IPS DF 6.9 (cell line): ENCODE results near the gene CAMKMT.

Experiments
- DNase-seq: peaks from one replicate; pipeline ENCODE4 v3.0.0-alpha.2; 2013; ENCODE audit warnings: low read depth, low spot score
- H3K27ac ChIP-seq: one replicate; pipeline ENCODE4 v1.5.1; 2013; ENCODE audit warnings: low read length, control low read depth
- H3K27me3 ChIP-seq: 2 replicates; pipeline ENCODE4 v1.6.1; 2013; ENCODE audit warnings: mild to moderate bottlenecking, low read length; ENCODE audit not compliant: control insufficient read depth, insufficient read depth
- H3K36me3 ChIP-seq: 2 replicates; pipeline ENCODE4 v1.6.1; 2013; ENCODE audit warnings: low read length; ENCODE audit not compliant: control insufficient read depth, insufficient read depth
- H3K4me1 ChIP-seq: 2 replicates; pipeline ENCODE4 v1.6.1; 2013; ENCODE audit warnings: low read length; ENCODE audit not compliant: control insufficient read depth, insufficient read depth
- H3K4me3 ChIP-seq: 2 replicates; pipeline ENCODE4 v1.5.1; 2013; ENCODE audit warnings: mild to moderate bottlenecking, low read length
- H3K9me3 ChIP-seq: 2 replicates; pipeline ENCODE4 v1.6.1; 2013; ENCODE audit warnings: low read length, inconsistent platforms; ENCODE audit not compliant: control insufficient read depth, insufficient read depth
- WGBS: extraction: QIAGEN DNeasy Blood & Tissue Kit; methylation state at CpG from one replicate; pipeline ENCODE4 v1.1.7; 2013; ENCODE audit warnings: mixed read lengths, missing lambda C conversion rate; ENCODE audit not compliant: insufficient read length, insufficient coverage; 5-methylcytosine and 5-hydroxymethylcytosine counted together

The CAMKMT gene

DNA sequence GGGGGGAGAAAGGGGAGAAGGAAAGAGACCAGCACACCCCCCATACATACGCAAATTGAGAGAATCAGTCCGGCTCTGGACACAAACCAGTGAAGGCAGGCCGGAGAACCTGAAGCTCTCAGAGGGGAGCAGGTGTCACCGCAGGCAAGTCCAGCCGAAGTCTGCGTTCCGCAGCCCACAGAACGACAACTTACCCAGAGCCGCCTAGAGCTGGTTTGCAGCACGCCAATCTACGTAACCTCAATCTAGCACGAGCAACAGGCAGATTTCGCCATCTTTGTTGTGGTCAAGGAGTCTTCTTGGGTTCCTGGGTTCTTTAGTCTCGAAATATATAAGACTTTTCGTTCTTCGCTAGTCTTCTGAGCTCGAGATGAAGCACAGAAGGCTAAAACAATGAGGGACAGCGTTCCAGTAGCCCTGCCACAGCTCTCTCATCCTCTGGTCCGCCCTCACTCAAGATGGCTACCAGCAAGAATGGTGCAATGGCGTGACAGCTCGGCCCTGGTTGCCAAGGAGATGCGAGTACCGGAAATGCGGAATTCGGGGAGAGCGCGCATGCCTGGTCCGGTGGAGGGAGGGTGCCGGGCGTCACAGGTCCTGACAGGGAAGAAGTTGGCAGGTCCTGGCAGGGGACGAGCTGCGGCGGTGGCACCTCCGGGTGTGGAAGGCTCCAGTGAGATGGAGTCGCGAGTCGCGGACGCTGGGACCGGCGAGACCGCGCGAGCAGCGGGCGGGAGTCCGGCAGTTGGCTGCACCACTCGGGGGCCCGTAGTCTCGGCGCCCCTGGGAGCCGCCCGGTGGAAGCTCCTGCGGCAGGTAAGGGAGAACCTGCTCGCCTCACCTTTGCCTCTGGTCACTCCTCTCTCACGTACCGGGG lies at the start of gene CAMKMT, which contains the start of gene PREPL:
Gene CAMKMT, plus strand, starts transcription at position 618 of the 877 bp plus-strand sequence.
Gene PREPL, minus strand, starts transcription at position 165 of the 877 bp plus-strand sequence. CDS start 15,152 bp downstream, outside the sequence.
- H3K27ac ChIP-seq: no peak within 1 kb of the TSS
- no peaks in the 10 kb centered on the region for H3K4me1 ChIP-seq
- no peaks in the 10 kb centered on the region for H3K27me3 ChIP-seq
- no peaks in the 10 kb centered on the region for H3K36me3 ChIP-seq
- peak; percentile 94 for DNase-seq
- H3K9me3 ChIP-seq: no peaks in the 10 kb centered on the region
- no CpG with 5 or more reads among the region's 57 CpGs for WGBS
- H3K4me3 ChIP-seq: peak within 1 kb of the TSS; percentile 64

DNA sequence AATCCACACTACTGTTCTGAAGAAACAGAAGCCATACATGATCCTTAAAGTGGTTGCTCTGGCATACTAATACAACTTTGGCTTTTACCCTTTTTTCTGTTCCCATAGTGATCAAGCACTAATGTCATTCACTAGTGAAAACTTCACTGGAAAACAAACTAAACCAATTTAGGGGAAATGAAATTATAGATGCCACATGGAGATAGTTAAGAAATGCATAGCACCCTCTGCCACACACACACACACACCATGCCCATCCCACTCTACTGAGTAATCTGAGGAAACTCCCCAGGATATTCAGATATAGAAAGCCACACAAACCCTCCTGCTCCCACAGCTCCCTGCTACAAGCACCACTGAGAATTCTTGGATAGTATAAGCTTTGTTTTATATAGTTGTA lies 47.4 kb upstream of the CAMKMT start:
- no peaks in the 10 kb centered on the region; the same call in 1 of the 2 replicates for H3K36me3 ChIP-seq
- no peaks in the 10 kb centered on the region for H3K4me1 ChIP-seq
- peaks cover 1% of the 10 kb centered on the region; the same call in 1 of the 2 replicates for H3K9me3 ChIP-seq
- no peak overlapping the region for H3K27ac ChIP-seq
- no peak for DNase-seq
- no peaks in the 10 kb centered on the region for H3K27me3 ChIP-seq
- H3K4me3 ChIP-seq: no peak overlapping the region

DNA sequence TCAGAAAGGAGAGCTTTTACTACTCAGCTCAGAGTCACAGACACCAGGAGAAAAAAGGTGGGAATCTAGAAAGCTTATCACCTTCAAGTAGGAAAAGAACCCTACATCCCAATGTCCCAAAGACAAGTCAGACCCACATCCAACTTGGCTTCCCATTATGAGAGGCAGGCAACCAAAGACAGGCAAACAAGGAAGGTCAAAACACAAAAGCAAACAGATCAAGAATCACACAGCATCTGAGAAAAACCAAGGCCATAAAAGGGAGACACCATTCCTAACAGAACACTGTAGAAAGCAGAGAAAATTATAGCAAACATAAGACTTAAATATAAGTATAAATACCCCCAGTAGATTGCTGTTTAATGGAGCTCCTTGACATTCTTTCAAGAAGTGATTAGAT lies 45.8 kb upstream of the CAMKMT start:
- no peak for DNase-seq
- H3K27me3 ChIP-seq: no peaks in the 10 kb centered on the region
- H3K4me1 ChIP-seq: no peaks in the 10 kb centered on the region
- no peaks in the 10 kb centered on the region for H3K9me3 ChIP-seq
- H3K27ac ChIP-seq: no peak overlapping the region
- H3K4me3 ChIP-seq: no peak overlapping the region
- H3K36me3 ChIP-seq: no peaks in the 10 kb centered on the region; the same call in 1 of the 2 replicates

DNA sequence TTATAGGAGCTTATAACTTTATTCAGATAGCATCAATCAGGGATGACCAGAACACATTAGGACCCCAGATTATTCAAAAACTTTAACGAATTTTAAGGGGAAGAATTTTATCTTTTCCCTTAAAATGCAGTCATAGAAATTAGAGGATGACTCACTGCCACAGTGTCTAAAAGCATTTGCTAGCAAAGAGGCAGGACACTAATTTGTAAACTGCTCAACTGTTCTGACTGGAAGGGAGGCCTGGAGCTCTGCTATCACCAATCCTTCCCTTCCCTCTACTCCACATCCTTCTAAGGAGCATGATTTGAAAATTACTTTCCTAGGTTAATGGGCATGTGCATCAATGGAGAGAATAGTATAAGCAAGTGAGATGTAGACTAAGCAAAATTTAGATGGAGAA lies 40.9 kb upstream of the CAMKMT start:
- Histone ChIP-seq H3K4me3 (no peak overlapping the region), H3K9me3 (no peaks in the 10 kb centered on the region), H3K27ac (no peak overlapping the region), H3K36me3 (peaks cover 5% of the 10 kb centered on the region; the same call in 1 of the 2 replicates), H3K27me3 (no peaks in the 10 kb centered on the region), H3K4me1 (0 out of 2 replicates have a peak, but pooled peaks cover 1% of the 10 kb centered on the region)
- WGBS: no CpG with 5 or more reads among the region's 1 CpG
- no peak for DNase-seq

DNA sequence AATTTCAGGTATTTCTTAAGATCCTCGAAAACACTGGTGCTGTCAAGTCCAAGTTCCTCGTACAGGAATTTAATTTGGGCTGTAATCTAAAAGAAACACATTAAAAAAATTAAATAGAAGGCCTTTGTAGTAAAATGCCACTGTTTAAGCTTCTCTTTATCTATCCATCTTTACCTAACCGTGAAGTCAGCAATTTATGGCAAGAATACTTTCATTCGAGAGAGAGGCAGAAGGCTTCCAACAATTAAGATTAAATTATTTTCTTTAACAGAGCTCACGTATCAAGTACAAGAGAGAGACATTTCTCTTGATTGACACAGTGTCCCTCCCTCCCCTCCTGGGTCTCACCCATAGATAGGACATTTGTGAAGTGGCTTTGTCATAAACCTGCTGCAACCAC lies 40.4 kb upstream of the CAMKMT start:
- DNase-seq: no peak
- no peaks in the 10 kb centered on the region for H3K9me3 ChIP-seq
- H3K27ac ChIP-seq: no peak overlapping the region
- H3K27me3 ChIP-seq: no peaks in the 10 kb centered on the region
- peaks cover 5% of the 10 kb centered on the region; the same call in 1 of the 2 replicates for H3K36me3 ChIP-seq
- H3K4me3 ChIP-seq: no peak overlapping the region
- no CpG with 5 or more reads among the region's 5 CpGs for WGBS
- H3K4me1 ChIP-seq: 0 out of 2 replicates have a peak, but pooled peaks cover 1% of the 10 kb centered on the region

DNA sequence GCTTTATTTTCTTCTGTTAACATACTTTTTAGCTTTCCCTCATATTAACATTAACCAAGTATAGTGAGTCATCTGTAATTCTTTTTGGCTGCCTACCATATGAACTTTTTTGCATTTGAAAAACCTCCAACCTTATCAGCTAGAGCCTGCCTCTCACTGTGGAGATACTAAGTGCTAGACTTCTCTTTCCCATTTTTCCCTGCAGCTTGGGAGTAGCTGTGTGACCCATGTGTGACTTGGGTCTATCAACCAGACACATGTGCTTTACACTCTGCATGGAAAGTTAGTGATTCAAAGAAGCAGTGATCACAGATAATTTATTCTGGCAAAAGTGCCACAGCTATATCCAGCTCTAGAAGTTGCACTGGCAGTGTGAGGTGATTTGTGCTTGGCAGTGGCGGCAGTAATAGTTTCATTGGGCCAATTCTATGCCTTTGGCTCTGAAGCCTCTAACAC lies 36.7 kb upstream of the CAMKMT start:
- H3K27ac ChIP-seq: no peak overlapping the region
- peaks cover 5% of the 10 kb centered on the region; the same call in 1 of the 2 replicates for H3K36me3 ChIP-seq
- DNase-seq: no peak
- no peak overlapping the region for H3K4me3 ChIP-seq
- no peaks in the 10 kb centered on the region for H3K27me3 ChIP-seq
- WGBS: no CpG with 5 or more reads among the region's 1 CpG
- 0 out of 2 replicates have a peak, but pooled peaks cover 1% of the 10 kb centered on the region for H3K4me1 ChIP-seq
- H3K9me3 ChIP-seq: no peaks in the 10 kb centered on the region

DNA sequence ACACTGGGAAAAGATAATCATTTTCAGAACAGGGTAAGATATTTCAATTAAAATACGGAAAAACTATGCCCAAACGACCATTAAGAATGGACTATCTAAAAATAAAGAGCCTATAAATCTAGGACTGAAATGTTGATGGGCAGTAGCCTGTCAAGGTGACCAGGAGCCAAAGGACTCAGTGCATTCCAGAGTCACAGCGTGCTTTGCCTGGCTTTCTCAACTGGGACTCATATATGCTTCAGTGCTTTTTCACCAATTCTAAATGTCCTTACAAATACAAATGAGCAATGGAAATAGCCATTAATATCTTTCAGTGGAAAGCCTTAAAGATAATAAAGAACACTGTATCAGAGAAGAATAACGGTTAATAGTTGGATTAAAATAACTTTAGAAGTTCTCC lies 35.9 kb upstream of the CAMKMT start:
- 0 out of 2 replicates have a peak, but pooled peaks cover 1% of the 10 kb centered on the region for H3K4me1 ChIP-seq
- H3K4me3 ChIP-seq: no peak overlapping the region
- H3K27ac ChIP-seq: no peak overlapping the region
- no peaks in the 10 kb centered on the region for H3K27me3 ChIP-seq
- no CpG with 5 or more reads among the region's 4 CpGs for WGBS
- H3K36me3 ChIP-seq: peaks cover 5% of the 10 kb centered on the region; the same call in 1 of the 2 replicates
- no peak for DNase-seq
- no peaks in the 10 kb centered on the region for H3K9me3 ChIP-seq

DNA sequence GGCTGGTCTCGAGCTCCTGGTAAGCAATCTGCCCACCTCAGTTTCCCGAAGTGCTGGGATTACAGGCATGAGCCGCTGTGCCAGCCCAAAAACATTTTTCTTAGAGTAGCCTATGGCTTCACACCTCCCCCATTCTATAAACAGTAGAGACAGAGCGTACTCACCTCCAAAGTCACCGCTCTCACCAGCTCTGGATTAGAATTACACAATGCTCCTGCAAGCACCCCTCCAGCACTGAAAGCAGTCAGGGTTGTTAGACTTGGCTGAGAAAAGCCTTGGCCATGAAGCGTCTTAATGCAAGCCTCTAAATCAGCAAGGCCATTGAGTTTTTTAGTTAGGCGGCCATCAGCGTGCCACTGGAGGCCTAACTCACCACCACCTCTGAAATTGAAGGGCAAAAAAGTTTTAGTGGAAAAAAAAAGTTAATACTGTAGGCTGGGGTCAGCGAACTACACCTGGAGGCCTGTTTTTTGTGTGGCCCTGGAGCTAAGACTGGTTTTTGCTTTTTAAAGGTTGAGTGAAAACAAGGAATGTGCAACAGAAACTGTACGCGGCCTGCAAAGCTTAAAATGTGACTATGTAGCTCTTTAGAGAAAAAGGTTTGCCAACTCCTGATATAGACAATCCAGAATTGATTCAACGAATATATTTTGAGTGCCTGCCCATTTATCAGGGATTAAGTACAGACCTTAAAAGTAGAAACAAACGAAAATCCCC lies 35.0 kb upstream of the CAMKMT start:
- Histone ChIP-seq H3K27ac (no peak overlapping the region), H3K9me3 (no peaks in the 10 kb centered on the region), H3K27me3 (no peaks in the 10 kb centered on the region), H3K4me3 (no peak overlapping the region), H3K4me1 (0 out of 2 replicates have a peak, but pooled peaks cover 1% of the 10 kb centered on the region), H3K36me3 (peaks cover 3% of the 10 kb centered on the region; the same call in 1 of the 2 replicates)
- WGBS: no CpG with 5 or more reads among the region's 13 CpGs
- no peak for DNase-seq

DNA sequence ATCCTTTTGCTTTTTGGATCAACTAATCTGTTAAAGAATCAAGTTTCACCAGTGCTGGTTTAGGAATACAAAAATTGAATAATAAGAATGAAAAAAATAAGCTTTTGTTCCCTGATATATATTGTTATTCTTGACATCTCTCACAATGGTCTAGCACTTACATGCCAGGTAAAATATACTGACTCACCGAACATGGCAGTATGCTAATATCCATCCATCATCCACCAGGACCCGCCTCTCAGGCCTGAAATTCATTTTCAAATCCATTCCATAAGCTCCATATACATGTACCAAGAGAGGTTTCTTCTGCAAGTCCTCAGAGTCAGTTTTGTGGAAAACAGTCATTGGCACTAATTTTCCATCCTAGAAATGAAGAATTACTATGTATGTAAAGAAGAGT lies 33.0 kb upstream of the CAMKMT start:
- Histone ChIP-seq H3K27me3 (no peaks in the 10 kb centered on the region), H3K9me3 (no peaks in the 10 kb centered on the region), H3K27ac (no peak overlapping the region), H3K36me3 (no peaks in the 10 kb centered on the region; the same call in 1 of the 2 replicates), H3K4me1 (0 out of 2 replicates have a peak, but pooled peaks cover 1% of the 10 kb centered on the region), H3K4me3 (no peak overlapping the region)
- no peak for DNase-seq
- no CpG with 5 or more reads among the region's 2 CpGs for WGBS

DNA sequence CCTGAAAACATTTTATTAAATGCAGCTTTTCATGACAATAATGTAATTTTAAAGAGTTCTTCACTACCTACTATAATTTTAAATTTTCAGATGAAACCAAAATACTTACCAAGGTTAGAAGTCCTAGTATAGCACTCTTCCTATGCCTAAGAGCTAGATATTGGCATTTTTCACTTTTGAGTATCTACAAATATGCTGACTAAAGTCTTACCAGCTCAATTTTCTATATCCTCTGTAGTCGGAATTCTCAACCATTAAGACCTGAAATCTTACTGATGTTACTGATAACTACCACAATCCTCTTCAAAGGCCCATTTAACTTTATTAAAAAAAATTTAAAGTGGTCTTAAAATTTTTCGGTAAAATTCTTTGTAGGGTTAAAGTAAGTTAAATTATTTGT lies 32.4 kb upstream of the CAMKMT start:
- DNase-seq: no peak
- no peaks in the 10 kb centered on the region; the same call in 1 of the 2 replicates for H3K36me3 ChIP-seq
- H3K27me3 ChIP-seq: no peaks in the 10 kb centered on the region
- H3K9me3 ChIP-seq: no peaks in the 10 kb centered on the region
- WGBS: 100% methylated on average over 1 of the region's 2 CpGs
- 0 out of 2 replicates have a peak, but pooled peaks cover 1% of the 10 kb centered on the region for H3K4me1 ChIP-seq
- no peak overlapping the region for H3K4me3 ChIP-seq
- no peak overlapping the region for H3K27ac ChIP-seq
